ENCODE measurements around the gene DDX20.

Gene DDX20, protein sequence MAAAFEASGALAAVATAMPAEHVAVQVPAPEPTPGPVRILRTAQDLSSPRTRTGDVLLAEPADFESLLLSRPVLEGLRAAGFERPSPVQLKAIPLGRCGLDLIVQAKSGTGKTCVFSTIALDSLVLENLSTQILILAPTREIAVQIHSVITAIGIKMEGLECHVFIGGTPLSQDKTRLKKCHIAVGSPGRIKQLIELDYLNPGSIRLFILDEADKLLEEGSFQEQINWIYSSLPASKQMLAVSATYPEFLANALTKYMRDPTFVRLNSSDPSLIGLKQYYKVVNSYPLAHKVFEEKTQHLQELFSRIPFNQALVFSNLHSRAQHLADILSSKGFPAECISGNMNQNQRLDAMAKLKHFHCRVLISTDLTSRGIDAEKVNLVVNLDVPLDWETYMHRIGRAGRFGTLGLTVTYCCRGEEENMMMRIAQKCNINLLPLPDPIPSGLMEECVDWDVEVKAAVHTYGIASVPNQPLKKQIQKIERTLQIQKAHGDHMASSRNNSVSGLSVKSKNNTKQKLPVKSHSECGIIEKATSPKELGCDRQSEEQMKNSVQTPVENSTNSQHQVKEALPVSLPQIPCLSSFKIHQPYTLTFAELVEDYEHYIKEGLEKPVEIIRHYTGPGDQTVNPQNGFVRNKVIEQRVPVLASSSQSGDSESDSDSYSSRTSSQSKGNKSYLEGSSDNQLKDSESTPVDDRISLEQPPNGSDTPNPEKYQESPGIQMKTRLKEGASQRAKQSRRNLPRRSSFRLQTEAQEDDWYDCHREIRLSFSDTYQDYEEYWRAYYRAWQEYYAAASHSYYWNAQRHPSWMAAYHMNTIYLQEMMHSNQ

DNA sequence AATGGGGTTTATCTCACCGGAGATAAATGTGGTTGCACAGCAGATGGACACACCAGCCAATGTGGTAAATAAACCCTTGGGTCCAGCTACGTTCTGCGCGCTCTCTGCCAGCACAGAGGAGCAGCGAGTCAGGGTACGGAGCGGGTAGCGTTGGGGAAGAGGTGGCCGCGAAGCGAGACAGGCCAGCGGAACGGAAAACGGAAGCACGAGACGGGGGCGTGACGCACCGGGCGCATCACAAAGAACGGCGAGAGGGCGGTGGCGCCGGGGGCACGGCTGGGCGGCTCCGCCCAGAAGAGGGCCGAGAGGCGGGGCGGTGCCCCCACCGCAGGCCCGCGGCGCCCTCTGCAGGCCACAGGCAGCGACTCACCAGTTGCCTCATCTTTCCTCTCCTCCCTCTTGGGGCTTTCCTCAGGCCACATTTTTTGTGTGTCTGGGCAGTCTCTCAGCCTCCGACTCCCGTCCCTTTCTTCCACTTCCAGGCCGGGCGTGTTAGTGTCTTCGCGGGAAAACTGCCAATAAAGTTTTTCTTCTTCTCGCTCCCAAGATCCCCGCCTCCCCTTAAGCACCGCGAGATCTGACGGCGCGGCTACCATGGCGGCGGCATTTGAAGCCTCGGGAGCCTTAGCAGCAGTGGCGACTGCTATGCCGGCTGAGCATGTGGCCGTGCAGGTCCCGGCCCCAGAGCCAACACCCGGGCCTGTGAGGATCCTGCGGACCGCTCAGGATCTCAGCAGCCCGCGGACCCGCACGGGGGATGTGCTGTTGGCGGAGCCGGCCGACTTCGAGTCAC is at the start of gene DDX20:
Gene DDX20, plus strand, starts transcription at position 571 of the 793 bp plus-strand sequence. Its CDS starts 24 bp downstream, at position 595.
- peak; percentile 64 to 95 (median 86) for DNase-seq

DNA sequence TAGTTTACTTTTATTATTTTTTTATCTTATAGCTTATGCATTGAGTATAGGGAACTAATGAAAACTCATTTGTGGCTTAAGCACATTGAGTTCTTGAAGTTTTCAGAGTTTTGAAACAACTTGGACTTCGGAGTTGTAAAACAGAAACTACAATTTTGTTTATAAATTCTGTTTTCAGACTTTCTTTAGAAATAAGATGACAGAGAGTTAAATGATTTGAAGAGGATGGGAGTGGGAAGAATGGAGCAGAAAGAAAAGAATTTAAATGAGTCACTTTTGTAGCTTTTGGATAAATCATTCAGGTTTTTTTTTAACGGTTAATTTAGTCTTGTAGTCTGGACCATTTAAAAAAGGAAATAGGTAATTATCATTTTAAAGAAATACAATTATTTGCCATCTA is 48.8 kb upstream of the DDX20 start:
- DNase-seq, result no peak

DNA sequence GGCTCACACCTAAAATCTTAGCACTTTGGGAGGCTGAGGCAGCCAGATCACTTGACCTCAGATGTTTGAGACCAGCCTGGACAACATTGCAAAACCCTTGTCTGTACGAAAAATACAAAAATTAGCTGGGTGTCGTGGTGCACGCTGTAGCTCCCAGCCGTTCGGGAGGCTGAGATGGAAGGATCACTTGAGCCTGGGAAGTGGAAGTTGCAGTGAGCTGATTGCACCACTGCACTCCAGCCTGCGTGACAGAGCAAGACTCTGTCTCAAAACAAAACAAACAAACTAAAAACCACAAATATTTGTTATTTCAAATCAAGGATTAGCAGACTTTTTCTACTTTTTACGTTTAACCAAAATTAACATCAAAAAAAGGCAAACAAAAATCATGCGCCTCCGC is 47.8 kb upstream of the DDX20 start:
- DNase-seq, result no peak

DNA sequence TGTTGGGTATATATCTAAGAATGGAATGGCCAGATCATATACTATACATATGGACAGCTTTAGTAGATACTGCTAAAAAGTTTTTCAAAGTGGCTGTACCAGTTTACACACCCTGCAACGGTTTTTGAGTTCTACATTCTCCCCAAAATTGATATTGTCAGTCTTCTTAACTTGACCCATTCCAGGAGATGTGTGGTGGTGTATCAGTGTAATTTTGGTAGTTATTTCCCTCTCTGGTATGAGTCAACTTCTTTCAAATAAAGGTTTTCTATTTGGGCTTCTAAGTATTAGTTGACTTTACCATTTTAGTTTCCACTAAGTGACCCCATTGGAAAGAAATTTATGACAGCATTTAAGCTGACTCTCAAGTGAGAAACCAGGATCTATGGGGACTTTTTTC is 45.7 kb upstream of the DDX20 start:
- DNase-seq, result no peak

DNA sequence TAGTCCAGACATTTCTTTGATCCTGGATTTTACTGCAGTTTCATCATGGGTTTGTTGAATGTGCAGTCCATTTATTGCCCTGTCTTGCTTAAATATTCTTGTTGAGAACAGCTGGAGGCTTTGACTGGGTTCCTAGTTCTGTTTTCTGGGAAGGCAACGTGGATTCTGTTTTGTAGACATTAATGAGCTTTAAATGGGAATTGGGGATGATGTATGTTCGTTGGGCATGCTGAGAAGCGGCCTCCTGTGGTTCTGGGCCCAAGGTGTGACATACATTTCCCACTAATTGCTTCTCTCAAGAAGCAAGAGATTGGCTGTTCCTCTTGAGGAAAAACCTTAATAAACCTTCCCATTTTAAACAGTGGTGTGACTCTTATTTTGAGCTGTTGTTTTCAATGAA is 39.4 kb upstream of the DDX20 start:
- DNase-seq, result no peak

DNA sequence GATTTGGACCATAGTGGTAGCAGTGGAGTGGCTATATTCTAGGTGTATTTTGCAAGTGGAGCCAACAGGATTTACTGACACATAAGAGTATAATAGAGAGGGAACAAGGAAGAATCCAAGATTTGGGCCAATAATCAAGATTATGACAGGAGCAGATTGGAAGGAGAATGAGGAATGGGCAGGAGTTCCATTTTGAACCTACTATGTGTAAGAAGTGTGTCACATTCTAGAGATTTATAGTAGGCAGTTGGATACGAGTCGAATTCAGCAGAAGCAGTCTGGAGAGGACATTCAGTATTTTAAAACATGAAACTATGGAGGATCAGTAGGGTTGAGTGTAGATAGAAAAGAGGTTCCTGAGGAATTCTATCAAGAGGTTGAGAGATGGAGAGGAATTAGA is 38.3 kb upstream of the DDX20 start:
- no peak for DNase-seq

DNA sequence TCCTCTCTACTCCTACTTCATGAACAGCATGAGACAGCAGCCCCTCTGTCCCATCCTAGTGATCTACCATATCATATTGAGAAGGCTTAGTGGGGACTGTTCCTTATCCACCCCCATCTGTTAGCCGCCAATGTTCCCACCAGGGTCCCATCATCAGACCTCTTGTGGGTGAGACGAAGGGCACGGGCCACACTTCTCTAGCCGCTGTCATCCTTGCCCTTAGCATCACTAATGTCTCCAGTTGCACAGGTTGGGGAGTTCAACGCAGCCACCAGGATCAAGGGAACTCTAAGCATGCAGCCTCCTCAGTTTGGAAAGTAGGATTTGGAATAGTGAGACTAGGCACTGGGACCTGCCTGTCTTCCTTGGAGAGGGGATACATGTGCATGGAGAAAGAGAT is 36.6 kb upstream of the DDX20 start:
- DNase-seq, result no peak

DNA sequence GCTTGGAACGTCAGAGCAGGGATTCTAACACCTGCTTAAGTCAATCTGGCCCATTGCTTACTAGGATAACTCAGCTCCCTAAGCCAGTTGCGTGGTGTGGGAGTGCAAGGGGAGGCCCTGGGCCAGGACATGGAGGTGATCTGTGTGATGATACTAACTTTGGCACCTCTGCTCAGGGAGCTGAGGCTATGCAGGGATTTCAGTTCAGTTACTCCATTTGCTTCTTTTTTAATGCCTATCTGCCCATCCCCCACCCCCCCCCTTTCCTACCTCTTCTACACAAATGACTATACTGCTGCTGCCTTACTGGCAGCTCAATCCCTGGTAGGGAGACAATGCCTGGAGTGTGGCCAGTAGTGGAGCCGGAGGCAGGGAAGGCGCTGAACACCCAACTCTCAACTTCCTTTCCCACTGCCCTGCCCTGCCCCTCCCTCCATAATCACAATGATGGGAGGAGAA is 36.0 kb upstream of the DDX20 start:
- DNase-seq, result no peak

DNA sequence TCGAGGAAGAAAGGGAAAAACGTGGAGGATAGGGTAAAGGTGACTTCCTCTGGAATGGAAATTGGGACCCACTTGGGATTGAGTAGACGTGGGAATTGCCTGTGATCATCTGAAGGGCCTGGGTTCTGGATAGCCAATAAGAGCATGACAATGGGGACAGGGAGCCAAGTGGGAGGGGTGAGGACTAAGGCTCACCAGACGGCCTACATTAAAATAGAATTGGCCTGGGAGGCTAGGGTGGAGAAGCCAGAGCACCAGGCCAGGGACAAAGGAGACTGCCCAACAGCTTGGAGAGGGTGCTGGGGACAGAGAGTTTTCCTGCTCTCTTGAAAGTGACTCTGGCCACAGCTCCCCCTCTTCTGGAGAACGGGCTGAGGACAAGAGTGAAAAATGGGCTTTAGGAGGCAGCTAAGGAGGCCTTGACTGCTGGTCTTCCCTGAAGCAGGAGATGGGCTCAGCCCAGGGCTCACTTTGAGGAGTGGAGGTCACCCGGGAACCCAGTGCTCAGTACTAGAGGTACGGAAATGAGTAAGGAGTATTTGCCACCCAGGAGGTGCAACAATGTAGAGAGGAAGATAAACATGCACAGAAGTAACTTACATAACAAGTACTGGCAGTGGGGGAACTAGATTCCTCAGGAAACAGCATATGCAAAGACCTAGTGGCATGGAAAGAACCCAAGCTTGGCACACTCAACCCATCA is 35.3 kb upstream of the DDX20 start:
- no peak for DNase-seq

DNA sequence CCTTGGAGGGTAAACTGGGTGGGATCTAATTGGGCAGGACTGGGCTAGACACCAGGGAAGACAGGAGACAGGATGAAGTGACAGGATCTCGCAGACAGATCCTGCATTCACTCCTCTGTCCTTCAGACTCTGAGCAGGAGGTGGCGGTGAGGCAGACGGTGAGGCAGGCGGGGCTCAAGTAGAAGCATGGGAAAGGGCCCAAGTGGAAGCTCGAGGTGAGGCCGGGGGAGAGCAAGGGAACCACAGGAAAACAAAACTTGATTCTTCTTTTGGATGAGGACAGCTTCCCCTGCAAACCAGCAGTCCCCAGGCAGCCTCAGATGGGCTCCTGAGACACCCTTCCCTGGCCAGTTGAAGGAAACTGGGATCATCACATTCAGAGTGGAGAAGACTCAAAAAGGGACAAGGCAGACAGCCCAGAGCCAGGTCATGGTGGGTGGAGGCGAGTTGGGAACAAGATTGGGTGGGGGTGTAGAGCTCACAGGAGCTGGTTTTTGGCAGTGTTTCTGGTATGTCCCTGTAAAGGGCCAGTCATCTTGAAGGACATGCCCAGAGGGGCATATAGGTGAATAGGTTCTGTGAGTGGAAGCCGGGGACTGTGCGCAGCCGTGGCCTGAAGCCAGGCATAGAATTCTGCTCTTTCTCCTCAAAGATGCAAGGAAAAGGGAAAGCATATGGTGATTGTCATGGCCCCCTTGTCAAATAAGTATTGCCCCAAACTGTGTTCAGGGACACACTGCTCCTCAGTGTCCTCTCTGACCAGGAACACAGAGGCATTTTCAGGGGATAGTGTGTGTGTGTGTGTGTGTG is 34.5 kb upstream of the DDX20 start:
- no peak for DNase-seq

DNA sequence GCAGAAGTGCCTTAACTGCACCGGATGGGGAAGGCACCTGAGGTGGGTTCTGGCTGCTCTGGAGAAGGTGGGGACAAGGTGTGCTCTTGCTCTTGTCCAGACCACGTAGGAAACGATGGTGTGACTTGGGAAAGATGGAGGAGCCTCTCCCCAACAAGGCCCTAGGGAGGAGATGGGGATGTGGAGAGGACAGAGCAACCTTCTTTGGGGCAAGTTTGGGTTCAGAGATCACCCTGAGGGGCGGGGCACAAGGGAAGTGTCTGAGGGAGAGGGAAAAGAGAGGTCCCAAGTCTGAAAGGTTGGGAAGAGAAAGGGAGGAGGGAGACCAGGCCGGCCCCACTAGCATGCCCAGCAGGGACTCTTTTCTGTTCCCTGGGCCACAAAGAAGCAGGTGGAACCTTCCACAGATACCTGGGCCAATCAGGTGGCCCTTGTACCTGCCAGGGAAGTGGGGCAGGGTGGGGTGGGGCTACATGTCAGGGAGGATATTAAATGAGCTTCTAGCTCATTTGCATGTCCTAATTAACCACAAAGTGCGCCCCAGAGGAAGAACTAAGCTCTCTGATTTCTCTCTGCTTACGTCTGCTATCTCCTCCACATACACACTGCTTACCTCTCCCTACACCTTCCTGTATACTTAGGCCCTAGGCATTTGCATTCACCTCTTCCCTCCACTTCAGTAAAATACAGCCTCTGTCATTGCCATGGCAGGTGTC is 32.5 kb upstream of the DDX20 start:
- no peak for DNase-seq

DNA sequence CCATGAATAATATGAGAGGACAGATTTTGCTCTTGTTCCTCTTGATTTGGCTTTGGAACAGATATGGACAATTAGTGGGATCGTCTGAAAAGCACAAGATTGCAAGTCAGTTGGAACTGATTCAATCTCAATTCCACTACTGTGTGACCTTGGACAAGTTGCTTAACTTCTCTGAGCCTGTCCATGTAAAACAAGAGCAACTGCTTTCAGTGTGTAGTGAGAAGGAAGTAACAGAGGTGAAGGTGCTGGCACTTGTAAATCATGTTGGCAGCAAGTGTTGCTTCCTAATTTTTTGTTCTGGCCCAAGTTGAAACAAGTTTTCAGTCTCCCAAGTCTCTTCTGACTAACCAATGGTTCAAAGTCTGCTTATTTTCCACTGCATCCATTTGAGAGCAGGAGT is 31.8 kb upstream of the DDX20 start:
- DNase-seq, result no peak

DNA sequence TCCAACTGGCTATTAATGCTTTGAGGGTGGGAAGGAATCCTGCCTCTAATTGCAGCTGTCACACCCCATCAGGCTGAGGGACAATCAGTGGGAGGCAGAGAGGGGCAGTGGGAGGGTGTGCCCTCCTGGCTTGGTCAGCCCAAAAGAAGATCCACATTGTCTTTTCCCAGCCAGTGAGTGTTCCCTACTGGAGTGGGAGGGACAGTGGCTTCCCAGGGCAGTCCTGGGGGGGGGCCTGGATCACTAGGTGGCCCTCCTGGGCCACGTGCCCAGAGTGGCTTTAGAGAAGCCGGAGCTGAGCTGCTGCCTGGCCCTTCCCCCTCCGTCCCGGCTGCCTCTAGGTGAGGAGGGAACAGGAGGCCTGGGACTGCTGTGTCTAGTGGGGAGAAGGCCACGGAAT is 30.5 kb upstream of the DDX20 start:
- peak in 8 of 14 donors; percentile 19 to 36 (median 26) for DNase-seq

DNA sequence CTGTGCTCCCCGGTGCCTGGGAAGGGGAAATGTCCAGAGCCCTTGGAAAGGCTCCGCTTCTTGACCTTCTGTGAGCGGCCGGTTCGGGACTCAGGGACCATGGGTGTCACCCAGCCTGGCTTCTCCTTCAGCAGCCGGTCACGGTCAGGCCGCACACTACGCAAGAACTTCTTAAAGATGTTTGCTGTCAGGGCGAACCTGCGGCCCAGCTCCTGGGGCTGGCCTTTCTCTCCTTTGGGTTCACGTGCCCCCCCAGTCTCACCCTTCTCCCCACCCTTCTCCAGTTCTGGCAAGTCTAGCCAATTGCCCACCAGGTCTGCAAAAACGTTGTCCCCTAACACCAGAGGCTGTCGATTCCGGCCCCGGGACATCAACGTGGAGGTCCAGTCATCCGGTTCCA is 28.6 kb upstream of the DDX20 start:
- no peak for DNase-seq

DNA sequence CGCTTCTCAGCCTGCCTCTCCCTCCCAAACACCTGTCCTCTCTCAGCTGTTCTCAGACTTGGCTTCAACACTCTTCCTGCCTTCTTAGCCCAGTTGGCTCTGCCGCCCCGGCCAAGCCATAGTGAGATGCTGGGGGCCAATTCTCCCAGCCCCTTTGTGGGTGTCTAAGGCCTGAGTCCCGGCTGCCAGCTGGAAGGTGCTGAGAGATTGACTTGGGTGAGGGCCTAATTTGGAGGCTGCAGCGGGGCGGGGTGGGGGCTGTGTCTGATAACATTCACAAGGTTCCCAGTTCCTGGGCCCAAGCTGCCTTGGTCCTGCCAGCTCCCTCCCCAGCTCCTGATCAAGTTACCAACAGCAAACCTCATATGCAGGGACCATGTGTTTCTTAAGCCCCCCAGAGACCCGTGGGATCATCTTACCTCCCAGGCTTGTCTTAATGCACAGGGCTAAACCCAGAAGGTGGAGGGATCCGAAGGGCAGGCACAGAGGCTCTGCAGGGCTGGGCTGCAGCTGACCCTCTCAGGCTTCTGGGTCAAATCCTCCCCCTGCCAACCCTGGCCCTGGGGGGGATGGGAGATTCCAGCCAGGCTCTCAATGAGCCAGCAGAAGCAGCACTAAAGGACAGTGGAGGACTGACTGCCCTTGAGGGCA is 26.3 kb upstream of the DDX20 start:
- DNase-seq, result peak in 3 of 14 donors; percentile 15 to 52 (median 23)

DNA sequence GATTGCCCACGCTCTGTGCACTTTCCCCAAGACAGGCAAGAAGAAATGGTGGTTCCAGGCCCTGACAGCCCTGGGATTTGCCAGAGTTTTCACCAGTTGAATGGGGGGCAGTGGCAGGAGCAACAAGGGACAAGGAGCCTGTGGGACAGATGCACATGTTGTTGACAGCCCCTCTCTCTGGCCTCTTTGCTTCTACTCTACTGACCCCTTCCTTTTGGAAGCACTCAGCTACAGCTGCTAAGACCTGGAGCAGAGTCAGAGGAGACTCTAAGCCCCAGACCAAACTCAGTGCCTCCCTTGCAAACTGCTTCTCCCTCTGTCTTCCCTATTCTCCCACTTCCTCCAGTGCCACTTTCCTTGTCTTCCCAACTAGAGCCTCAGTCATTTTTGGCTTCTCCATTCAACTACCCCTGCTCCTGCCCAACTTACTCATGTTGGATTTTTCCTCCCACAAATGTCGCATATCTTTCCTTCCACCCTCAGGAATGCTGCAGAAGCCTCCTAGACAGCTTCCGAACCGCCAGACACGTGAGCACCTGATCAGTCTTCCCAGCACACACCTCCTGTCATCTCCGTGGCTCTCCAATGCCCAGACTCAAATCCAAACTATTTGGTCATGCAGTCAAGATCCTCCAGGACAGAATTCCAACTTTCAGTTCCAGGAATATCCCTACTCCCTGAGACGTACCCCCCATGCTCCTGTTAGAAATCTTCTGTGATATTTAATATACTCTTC is 25.6 kb upstream of the DDX20 start:
- DNase-seq, result no peak

DNA sequence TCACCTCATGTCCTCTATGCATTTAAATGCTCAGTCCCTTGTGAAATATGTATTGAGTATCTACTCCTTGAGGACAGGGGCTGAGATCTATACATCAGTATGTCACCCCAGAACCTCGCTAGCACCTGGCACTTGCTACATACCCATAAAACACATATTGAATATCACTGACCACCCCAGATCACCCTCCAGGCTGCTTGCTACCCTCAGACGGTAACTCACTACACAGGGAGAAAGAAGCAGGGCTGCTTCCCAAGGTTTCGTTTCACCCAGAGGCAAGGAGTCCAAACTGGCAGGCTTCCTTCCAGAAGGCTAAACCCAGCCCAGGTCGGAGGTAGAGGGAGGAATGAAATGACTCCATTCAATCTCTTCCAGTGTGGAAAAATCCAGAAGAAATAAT is 25.0 kb upstream of the DDX20 start:
- no peak for DNase-seq

DNA sequence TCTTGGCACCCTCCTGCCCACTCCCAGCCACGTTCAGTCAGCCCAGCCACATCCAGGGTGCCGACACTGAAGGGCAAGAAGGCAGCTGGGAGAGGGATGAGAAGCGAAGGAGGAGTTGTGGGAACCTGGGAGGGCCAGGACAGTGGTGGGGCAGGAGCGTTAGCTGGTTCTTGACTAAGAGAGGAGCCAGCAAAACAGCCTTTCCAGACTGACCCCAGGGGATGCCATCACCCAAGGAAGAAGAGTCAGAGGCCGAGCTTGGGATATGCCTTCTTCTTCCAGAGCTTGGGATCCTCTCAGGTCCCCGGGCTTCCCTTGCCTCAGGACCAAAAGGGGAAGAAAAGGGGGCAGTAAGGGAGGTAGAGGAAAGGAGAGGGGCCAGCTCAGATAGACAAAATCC is 23.7 kb upstream of the DDX20 start:
- no peak for DNase-seq

DNA sequence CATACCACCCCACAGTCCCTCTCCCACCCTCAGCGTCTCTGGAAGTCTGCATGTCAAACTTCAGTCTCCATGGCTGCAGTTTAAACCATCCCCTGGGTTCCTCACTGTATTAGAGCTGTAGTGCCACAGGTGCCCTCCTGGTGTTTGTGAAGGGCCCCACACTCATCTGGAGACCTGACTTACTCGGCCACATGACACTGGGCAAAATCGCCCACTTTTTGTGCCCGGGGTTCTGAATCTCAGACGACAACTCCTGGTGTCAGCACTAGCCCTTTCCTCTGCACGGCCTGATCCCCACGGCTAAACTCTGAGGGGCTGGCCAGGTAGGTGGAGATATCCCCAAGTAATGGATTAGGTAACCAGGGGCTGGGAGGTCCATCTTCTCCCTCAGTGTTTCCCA is 23.0 kb upstream of the DDX20 start:
- no peak for DNase-seq
